Mesenchymal stem cell (in vitro differentiated cells and primary cell): Measurements from ENCODE around the gene LRRC36.

ENCODE experiments used
- DNase-seq: peaks from one replicate; pipeline ENCODE4 v3.0.0-alpha.2; 2013
- H2AFZ ChIP-seq: one replicate; pipeline ENCODE4 v1.6.1; 2013; ENCODE audit warnings: low read depth, mild to moderate bottlenecking, control low read depth, inconsistent platforms, low read length, moderate library complexity
- H2AK5ac ChIP-seq: 2 replicates; pipeline ENCODE4 v1.6.1; 2013; ENCODE audit warnings: low read length, moderate library complexity, mild to moderate bottlenecking, inconsistent platforms; ENCODE audit not compliant: severe bottlenecking
- H2BK120ac ChIP-seq: one replicate; pipeline ENCODE4 v1.6.1; 2013; ENCODE audit warnings: low read depth, mild to moderate bottlenecking, inconsistent platforms, low read length, moderate library complexity
- H2BK12ac ChIP-seq, 2 experiments: one replicate each; pipeline ENCODE4 v1.6.1; 2013; ENCODE audit warnings: inconsistent platforms in 2 of 2, low read length in 2 of 2, mild to moderate bottlenecking in 2 of 2, moderate library complexity in 2 of 2, control low read depth in 1 of 2
- H2BK15ac ChIP-seq: one replicate; pipeline ENCODE4 v1.6.1; 2013; ENCODE audit warnings: mild to moderate bottlenecking, low read depth, inconsistent platforms; ENCODE audit not compliant: poor library complexity, severe bottlenecking
- H2BK5ac ChIP-seq: 2 replicates; pipeline ENCODE4 v1.6.1; 2013; ENCODE audit warnings: low read depth, mild to moderate bottlenecking, low read length, control low read depth, inconsistent platforms; ENCODE audit not compliant: poor library complexity, severe bottlenecking
- H3K14ac ChIP-seq, 2 experiments: one replicate each; pipeline ENCODE4 v1.6.1; 2013; ENCODE audit warnings: inconsistent platforms in 2 of 2, low read length in 2 of 2, control low read depth in 1 of 2, mild to moderate bottlenecking in 1 of 2, moderate library complexity in 1 of 2
- H3K18ac ChIP-seq, 2 experiments: one replicate each; pipeline ENCODE4 v1.6.1; 2013; ENCODE audit warnings: inconsistent platforms in 2 of 2, low read length in 2 of 2, control low read depth in 1 of 2, low read depth in 1 of 2, mild to moderate bottlenecking in 1 of 2
- H3K23ac ChIP-seq, 2 experiments: one replicate each; pipeline ENCODE4 v1.6.1; 2013; ENCODE audit warnings: inconsistent platforms in 2 of 2, low read length in 2 of 2, mild to moderate bottlenecking in 2 of 2, moderate library complexity in 2 of 2, control low read depth in 1 of 2
- H3K27ac ChIP-seq: 2 replicates; pipeline ENCODE4 v1.5.1; 2013; ENCODE audit warnings: mild to moderate bottlenecking, moderate library complexity, low read length, control low read depth, inconsistent platforms; ENCODE audit not compliant: poor library complexity, severe bottlenecking
- H3K27me3 ChIP-seq, 2 experiments: 2 replicates each; pipeline versions ENCODE4 v1.6.1 to v1.7.0; 2013; ENCODE audit warnings: low read length in 2 of 2, mild to moderate bottlenecking in 2 of 2, moderate library complexity in 2 of 2, control low read depth in 1 of 2, inconsistent platforms in 1 of 2; ENCODE audit not compliant: control insufficient read depth in 1 of 2, insufficient read depth in 1 of 2
- H3K36me3 ChIP-seq, 2 experiments: 2 replicates each; pipeline versions ENCODE4 v1.6.1 to v1.7.0; 2013; ENCODE audit warnings: low read length in 2 of 2, control low read depth in 1 of 2, inconsistent platforms in 1 of 2, low read depth in 1 of 2, mild to moderate bottlenecking in 1 of 2; ENCODE audit not compliant: insufficient read depth in 2 of 2, control insufficient read depth in 1 of 2
- H3K4ac ChIP-seq, 2 experiments: one replicate each; pipeline ENCODE4 v1.6.1; 2013; ENCODE audit warnings: inconsistent platforms in 2 of 2, low read length in 2 of 2, mild to moderate bottlenecking in 2 of 2, moderate library complexity in 2 of 2, control low read depth in 1 of 2, low read depth in 1 of 2
- H3K4me1 ChIP-seq: 2 replicates; pipeline ENCODE4 v1.6.1; 2013; ENCODE audit warnings: low read depth, low read length, control low read depth; ENCODE audit not compliant: control insufficient read depth, insufficient read depth
- H3K4me2 ChIP-seq: 2 replicates; pipeline ENCODE4 v1.6.1; 2013; ENCODE audit warnings: low read length, mild to moderate bottlenecking, inconsistent platforms; ENCODE audit not compliant: poor library complexity, severe bottlenecking
- H3K4me3 ChIP-seq, 2 experiments: 2 replicates each; pipeline versions ENCODE4 v1.5.1 to v1.7.0; 2013; ENCODE audit warnings: low read length in 2 of 2, mild to moderate bottlenecking in 2 of 2, control low read depth in 1 of 2, low read depth in 1 of 2; ENCODE audit not compliant: insufficient read depth in 1 of 2
- H3K79me1 ChIP-seq: replicated peaks from 2 replicates; pipeline ENCODE4 v1.6.1; 2013; ENCODE audit warnings: mild to moderate bottlenecking, control low read depth, low read length, inconsistent platforms; ENCODE audit not compliant: poor library complexity, severe bottlenecking
- H3K9ac ChIP-seq: 2 replicates; pipeline ENCODE4 v1.7.0; 2013; ENCODE audit warnings: mild to moderate bottlenecking, low read length, moderate library complexity
- H3K9me3 ChIP-seq: 2 replicates; pipeline ENCODE4 v1.7.0; 2013; ENCODE audit warnings: mild to moderate bottlenecking, low read length; ENCODE audit not compliant: control insufficient read depth
- H4K8ac ChIP-seq: one replicate; pipeline ENCODE4 v1.6.1; 2013; ENCODE audit warnings: inconsistent platforms, mild to moderate bottlenecking, low read length, moderate library complexity
- H4K91ac ChIP-seq: one replicate; pipeline ENCODE4 v1.6.1; 2013; ENCODE audit warnings: mild to moderate bottlenecking, low read length, inconsistent platforms
- WGBS: methylation state at CpG from one replicate; pipeline ENCODE4 v1.1.7; 2013; ENCODE audit warnings: mixed read lengths; 5-methylcytosine and 5-hydroxymethylcytosine counted together

The LRRC36 gene

GRCh38 chr16:67415872-67416793, 89.5 kb downstream of the LRRC36 start, which contains the start of gene ZDHHC1:
Gene ZDHHC1 (minus strand): TSS chr16:67416477. CDS start chr16:67407775, 8,702 bp downstream.
- no peak within 1 kb of the TSS for H3K27ac ChIP-seq
- H4K91ac ChIP-seq = peak within 1 kb of the TSS; percentile 58
- H3K9me3 ChIP-seq = no peaks in the 10 kb centered on the region
- peak within 1 kb of the TSS in 1 of 2 experiments; percentile 46 for H3K18ac ChIP-seq
- no peak within 1 kb of the TSS for H3K23ac ChIP-seq
- no peak within 1 kb of the TSS for H2AK5ac ChIP-seq
- peak within 1 kb of the TSS; percentile 13 for H2BK120ac ChIP-seq
- peak within 1 kb of the TSS; percentile 86 for H3K4me2 ChIP-seq
- peak within 1 kb of the TSS; percentile 97 for H3K9ac ChIP-seq
- peaks cover 4% of the 10 kb centered on the region for H3K79me1 ChIP-seq
- peak within 1 kb of the TSS; percentile 83 for H2AFZ ChIP-seq
- peak within 1 kb of the TSS; percentile 33 for H2BK15ac ChIP-seq
- no peak within 1 kb of the TSS for H2BK5ac ChIP-seq
- H4K8ac ChIP-seq = peak within 1 kb of the TSS; percentile 83
- DNase-seq = peak; percentile 75
- peaks cover 2% of the 10 kb centered on the region for H3K4me1 ChIP-seq
- H2BK12ac ChIP-seq = peak within 1 kb of the TSS in 1 of 2 experiments; percentile 16
- peak within 1 kb of the TSS; percentile 78 to 89 for H3K4me3 ChIP-seq
- H3K27me3 ChIP-seq = peaks cover 0 to 8% of the 10 kb centered on the region in 2 experiments
- H3K4ac ChIP-seq = peak within 1 kb of the TSS in 1 of 2 experiments; percentile 74
- 5% methylated on average over 64 of the region's 73 CpGs for WGBS
- peaks cover 0 to 5% of the 10 kb centered on the region in 2 experiments for H3K36me3 ChIP-seq
- H3K14ac ChIP-seq = peak within 1 kb of the TSS in 1 of 2 experiments; percentile 79

GRCh38 chr16:67417333-67418061, 90.9 kb downstream of the LRRC36 start:
- H2BK120ac ChIP-seq = no peak overlapping the region
- H2AFZ ChIP-seq = no peak overlapping the region
- H4K8ac ChIP-seq = no peak overlapping the region
- no peak overlapping the region for H2BK5ac ChIP-seq
- H3K9ac ChIP-seq = peak overlapping the region; percentile 97
- H4K91ac ChIP-seq = no peak overlapping the region
- H3K18ac ChIP-seq = no peak overlapping the region
- no peak overlapping the region for H3K27ac ChIP-seq
- H3K27me3 ChIP-seq = peaks cover 0 to 16% of the 10 kb centered on the region in 2 experiments
- no peak overlapping the region for H3K4ac ChIP-seq
- no peak overlapping the region for H3K4me3 ChIP-seq
- no peak for DNase-seq
- H3K23ac ChIP-seq = no peak overlapping the region
- no peak overlapping the region for H3K4me2 ChIP-seq
- 85% methylated on average over 1 of the region's 2 CpGs for WGBS
- H3K4me1 ChIP-seq = peaks cover 2% of the 10 kb centered on the region
- no peak overlapping the region for H2BK15ac ChIP-seq
- no peaks in the 10 kb centered on the region for H3K9me3 ChIP-seq
- peaks cover 0 to 5% of the 10 kb centered on the region in 2 experiments for H3K36me3 ChIP-seq
- H2BK12ac ChIP-seq = no peak overlapping the region
- no peak overlapping the region for H3K14ac ChIP-seq
- peaks cover 3% of the 10 kb centered on the region for H3K79me1 ChIP-seq
- no peak overlapping the region for H2AK5ac ChIP-seq

DNA sequence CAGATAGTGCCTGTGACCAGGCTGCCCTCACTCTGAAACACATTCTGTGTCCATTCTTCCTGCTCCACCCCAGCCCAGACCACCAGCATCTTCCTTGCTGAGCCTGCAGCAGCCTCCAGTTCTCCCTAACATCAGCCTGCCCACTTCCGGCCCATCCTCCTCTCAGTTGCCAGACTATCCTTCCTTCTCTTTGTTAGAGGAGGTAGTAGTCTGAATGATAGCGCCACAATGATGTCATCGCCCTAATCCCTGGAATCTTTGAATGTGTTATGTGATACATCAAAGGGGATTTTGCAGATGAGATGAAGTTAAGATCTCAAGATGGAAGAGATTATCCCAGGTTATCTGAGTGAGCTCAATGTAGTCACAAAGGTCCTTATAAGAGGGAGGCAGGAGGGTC, 92.9 kb downstream of the LRRC36 start:
- H3K4me3 ChIP-seq = no peak overlapping the region
- no peak overlapping the region for H2BK5ac ChIP-seq
- peaks cover 2% of the 10 kb centered on the region for H3K4me1 ChIP-seq
- no peak for DNase-seq
- H3K9me3 ChIP-seq = no peaks in the 10 kb centered on the region
- H3K4me2 ChIP-seq = no peak overlapping the region
- H2AFZ ChIP-seq = no peak overlapping the region
- no peak overlapping the region for H3K23ac ChIP-seq
- no peak overlapping the region for H3K27ac ChIP-seq
- no peak overlapping the region for H4K8ac ChIP-seq
- H3K14ac ChIP-seq = no peak overlapping the region
- no peak overlapping the region for H2BK120ac ChIP-seq
- WGBS = 88% methylated on average over 2 of the region's 3 CpGs
- no peak overlapping the region for H2AK5ac ChIP-seq
- no peak overlapping the region for H3K18ac ChIP-seq
- no peak overlapping the region for H3K4ac ChIP-seq
- H3K9ac ChIP-seq = no peak overlapping the region
- H2BK12ac ChIP-seq = no peak overlapping the region
- H4K91ac ChIP-seq = no peak overlapping the region
- H3K27me3 ChIP-seq = peaks cover 0 to 33% of the 10 kb centered on the region in 2 experiments
- H3K36me3 ChIP-seq = peaks cover 0 to 2% of the 10 kb centered on the region in 2 experiments
- H3K79me1 ChIP-seq = peaks cover 3% of the 10 kb centered on the region
- H2BK15ac ChIP-seq = no peak overlapping the region

- Histone ChIP-seq H4K91ac (no peak overlapping the region), H3K18ac (no peak overlapping the region), H2BK5ac (no peak overlapping the region), H3K27ac (no peak overlapping the region), H3K9me3 (no peaks in the 10 kb centered on the region), H3K36me3 (no peaks in the 10 kb centered on the region), H2AK5ac (no peak overlapping the region), H3K79me1 (peaks cover 3% of the 10 kb centered on the region), H2BK120ac (no peak overlapping the region), H3K4me3 (no peak overlapping the region), H4K8ac (no peak overlapping the region), H3K9ac (no peak overlapping the region), H3K23ac (no peak overlapping the region), H3K4me1 (peaks cover 2% of the 10 kb centered on the region), H2BK15ac (no peak overlapping the region), H2BK12ac (no peak overlapping the region), H3K27me3 (peaks cover 0 to 37% of the 10 kb centered on the region in 2 experiments), H3K14ac (no peak overlapping the region), H3K4ac (no peak overlapping the region), H2AFZ (no peak overlapping the region), H3K4me2 (no peak overlapping the region)
- DNase-seq = no peak
- WGBS = 68% methylated on average over 2 of the region's 3 CpGs
Observed at GRCh38 chr16:67419931-67420330, 93.3 kb downstream of the LRRC36 start.
